Measurements from ENCODE around the gene C2orf68.
"Not testable (repeated sequence)": the region's sequence is repeated elsewhere in the genome, so short reads cannot be mapped to it uniquely, and the experiment has no call there.

The C2orf68 gene

DNA sequence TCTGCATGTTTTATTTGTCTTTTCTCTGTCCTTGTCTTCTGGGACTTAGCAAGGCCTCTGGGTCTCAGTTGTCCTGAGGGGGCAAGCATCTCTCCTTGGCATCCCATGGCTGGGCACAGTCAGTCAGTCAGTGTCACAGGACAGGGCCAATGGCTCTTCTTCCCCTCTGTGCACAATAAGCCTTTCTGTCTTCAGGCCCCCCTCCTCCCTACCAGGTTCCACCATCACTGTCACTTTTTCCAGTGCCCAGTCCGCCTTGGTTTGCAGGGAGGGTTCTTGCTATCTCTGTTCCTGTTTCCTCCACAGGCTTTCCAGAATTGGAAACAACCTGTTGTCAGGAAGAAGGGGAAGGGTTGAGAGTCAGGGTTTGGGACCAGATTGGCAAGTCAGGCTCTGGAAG is 29.4 kb downstream of the C2orf68 start:
- DNase-seq (ENCODE audit: low read depth, low spot score), result no peak

DNA sequence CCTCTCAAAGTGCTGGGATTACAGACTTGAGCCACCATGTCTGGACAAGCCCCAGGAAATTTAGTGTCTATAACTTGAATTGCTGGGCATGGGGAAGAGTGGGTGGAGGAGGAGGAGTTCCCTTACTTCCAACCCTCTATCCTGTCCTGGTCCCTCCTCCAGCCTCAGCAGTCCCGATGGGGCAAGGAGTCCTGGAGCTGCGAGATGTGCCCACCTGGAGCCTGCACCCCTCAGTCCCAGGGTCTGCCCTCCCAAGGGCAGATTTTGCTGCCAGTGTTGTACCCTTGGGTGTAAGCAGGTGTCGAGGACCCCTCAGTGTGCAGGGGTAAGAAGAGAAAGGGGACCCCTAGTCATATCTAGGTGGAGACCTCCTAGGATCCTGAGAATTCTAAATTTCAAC is 31.7 kb downstream of the C2orf68 start:
- DNase-seq (ENCODE audit: low read depth, low spot score), result no peak

DNA sequence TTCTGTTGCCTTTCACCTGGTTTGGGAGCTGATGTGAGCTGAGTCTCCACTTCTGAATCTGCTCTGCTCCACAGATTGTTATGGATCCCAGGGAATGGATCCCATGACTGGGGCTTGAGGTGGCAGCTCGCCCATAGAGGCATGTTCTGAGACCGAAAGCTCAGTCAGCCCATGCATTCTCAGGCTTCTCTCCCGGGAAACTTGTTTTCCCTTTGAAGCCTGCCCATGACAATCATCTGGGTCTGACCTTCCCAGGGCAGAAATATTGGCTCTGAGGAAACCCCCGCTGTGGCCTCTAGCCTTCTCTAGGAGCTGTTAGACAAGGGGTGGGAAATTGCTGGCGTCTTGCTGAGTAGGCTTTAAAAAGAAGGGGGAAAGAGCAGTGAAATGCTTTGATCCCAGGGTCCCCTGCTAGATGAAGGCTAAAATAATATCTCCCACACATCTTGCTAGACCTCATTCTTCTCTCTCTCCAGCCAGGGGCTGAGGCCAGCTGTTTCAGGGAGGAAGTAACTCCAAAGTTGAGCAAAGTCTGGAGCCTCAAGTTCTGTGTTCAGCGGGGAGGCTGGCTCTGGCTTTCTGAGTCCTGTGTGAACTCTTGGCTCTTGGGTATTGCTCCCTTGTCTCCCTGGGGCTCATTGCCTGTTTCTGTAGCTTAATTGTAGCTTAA is 32.5 kb downstream of the C2orf68 start:
- DNase-seq (ENCODE audit: low read depth, low spot score), result no peak

DNA sequence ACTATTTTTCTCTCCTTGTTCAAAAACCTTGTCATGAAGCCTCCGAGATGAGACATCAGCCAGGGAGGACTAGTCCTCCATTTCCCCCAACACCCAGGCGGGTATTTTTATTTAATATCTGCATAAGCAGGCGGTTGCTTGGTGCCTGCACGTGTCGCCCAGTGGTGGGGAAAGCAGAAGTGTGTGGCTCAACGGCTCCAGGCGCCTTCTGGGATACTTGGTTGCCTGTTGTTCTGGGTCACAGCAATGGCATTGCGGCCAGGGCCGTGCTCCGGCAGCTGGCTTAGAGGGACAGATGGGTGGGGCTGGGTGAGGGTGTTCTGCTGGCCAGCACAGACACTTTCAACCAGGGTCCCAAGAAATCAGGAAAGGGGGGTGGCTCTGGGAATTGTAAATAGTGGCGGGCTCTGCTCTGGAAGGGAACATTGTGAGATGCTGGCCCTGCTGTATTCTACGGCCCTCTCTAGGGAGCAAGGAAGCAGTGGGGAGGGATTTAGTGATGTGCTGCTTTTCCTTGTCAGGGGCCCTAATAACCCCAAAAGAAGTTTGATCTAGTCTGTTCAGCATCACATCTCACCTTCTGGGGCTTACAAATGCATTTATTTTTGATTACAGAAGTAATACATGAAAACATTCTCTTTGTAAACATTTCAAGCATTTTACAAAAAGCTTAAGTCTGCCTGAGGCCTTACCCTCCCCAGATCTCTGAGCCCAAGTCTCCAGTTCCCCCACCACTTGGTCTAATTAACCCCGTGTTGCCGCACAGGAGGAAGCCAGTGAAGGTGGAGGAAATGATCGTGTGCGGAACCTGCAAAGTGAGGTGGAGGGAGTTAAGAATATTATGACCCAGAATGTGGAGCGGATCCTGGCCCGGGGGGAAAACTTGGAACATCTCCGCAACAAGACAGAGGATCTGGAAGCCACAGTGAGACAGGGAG is 33.4 kb downstream of the C2orf68 start:
- DNase-seq (ENCODE audit: low read depth, low spot score), result no peak

DNA sequence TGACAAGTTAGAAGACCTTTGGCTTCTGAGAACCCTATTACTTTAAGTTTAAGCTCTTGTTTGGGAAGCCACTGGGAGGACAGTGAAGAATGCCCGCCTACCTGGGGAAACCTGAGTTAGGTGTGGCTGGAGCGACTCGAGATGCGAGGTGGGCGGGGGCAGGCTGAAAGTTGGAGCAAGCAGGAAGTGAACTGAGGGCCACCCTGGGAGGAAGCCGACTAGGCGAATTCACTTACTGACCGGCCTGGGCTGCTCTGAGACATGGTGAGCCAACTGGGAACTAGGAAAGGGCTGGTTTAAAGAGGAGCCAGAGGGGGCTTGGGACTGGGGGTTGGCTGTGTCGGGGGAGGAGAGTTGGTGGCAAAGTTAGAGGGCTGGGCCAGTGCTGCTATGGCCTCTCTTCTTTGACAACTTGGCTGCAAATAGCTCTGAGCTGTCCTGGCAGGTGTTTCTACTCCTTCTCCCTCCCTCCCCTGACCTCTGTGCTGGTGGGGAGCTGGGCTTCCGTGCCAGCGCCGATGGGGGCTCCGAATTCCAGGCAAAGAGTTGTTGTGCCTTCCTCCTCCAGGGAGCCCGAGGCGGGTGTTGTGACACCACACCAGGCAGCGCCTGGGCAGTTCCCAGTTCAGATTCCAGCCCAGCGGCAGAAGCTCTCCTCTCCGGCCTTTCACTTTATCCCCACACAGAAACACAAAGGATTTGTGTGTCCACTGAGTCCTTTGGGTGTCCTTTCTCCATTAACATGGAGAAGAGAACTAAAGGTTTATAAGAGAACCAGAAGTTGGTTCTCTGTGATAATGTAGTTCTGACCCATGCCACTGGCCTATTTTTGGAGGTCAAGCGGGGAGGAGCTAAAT is 34.3 kb downstream of the C2orf68 start, which contains the start of gene VAMP8:
Gene VAMP8, plus strand, starts transcription at position 201 of the 857 bp plus-strand sequence. Its CDS starts 61 bp downstream, at position 262.
- DNase-seq (ENCODE audit: low read depth, low spot score), result no peak

DNA sequence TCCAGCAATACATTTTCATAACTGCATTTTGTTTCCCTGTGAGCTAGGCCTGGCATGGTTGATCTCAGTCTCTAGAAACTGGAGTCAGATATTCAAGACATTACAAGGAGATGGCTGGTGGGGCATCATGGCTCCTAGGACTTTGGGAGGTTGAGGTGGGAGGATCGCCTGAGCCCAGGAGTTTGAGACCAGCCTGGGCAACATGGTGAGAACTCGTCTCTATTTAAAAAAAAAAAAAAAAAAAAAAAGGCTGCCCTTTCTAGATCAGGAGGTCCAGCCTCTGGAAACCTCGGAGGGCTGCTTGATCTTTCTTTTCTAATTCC is 34.8 kb downstream of the C2orf68 start:
- DNase-seq (ENCODE audit: low read depth, low spot score), result no peak

DNA sequence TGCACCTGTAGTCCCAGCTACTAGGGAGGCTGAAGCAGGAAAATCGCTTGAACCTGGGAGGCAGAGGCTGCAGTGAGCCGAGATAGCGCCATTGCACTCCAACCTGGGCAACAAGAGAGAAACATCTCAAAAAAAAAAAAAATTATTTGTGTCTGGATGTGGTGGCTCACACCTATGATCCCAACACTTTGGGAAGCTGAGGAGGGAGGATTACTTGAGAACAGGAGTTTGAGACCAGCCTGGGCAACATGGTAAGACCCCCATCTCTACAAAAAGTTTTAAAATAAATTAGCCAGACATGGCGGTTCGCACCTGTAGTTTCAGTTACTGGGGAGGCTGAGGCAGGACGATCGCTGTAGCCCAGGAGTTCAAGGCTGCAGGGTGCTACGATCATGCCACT is 36.1 kb downstream of the C2orf68 start:
- no peak for DNase-seq (ENCODE audit: low read depth, low spot score)

DNA sequence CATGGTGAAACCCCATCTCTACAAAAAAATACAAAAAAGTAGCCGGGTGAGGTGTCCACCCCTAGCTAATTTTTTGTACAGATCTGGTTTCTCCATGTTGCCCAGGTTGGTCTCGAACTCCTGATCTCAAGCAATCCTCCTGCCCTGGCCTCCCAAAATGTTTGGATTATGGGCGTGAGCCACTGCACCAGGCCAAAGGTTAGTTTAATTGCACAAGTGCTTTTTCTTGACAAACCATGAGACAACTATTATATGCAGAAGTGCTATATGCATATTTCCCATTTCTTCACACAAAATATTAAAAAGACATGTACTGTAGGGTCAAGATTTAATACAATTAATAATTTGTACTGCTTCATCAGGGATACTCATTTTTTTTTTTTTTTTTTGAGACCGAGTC is 45.6 kb downstream of the C2orf68 start:
- no peak for DNase-seq (ENCODE audit: low read depth, low spot score)

DNA sequence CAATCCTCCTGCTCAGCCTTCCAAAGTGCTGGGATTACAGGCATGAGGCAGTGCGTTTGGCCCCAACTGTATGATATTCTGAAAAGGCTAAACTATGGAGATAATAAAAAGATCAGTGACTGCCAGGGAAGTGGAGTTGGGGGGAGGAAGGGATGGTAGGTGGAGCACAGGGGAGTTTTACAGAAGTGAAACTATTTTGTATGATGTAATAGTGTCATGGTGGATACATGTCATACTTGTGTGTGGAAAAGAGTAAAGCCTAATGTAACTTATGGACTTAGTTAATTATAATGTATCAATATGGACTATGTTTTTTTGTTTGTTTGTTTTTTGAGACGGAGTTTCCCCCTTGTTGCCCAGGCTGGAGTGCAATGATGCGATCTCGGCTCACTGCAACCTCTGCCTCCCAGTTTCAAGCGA is 47.7 kb downstream of the C2orf68 start:
- DNase-seq (ENCODE audit: low read depth, low spot score), result no peak

DNA sequence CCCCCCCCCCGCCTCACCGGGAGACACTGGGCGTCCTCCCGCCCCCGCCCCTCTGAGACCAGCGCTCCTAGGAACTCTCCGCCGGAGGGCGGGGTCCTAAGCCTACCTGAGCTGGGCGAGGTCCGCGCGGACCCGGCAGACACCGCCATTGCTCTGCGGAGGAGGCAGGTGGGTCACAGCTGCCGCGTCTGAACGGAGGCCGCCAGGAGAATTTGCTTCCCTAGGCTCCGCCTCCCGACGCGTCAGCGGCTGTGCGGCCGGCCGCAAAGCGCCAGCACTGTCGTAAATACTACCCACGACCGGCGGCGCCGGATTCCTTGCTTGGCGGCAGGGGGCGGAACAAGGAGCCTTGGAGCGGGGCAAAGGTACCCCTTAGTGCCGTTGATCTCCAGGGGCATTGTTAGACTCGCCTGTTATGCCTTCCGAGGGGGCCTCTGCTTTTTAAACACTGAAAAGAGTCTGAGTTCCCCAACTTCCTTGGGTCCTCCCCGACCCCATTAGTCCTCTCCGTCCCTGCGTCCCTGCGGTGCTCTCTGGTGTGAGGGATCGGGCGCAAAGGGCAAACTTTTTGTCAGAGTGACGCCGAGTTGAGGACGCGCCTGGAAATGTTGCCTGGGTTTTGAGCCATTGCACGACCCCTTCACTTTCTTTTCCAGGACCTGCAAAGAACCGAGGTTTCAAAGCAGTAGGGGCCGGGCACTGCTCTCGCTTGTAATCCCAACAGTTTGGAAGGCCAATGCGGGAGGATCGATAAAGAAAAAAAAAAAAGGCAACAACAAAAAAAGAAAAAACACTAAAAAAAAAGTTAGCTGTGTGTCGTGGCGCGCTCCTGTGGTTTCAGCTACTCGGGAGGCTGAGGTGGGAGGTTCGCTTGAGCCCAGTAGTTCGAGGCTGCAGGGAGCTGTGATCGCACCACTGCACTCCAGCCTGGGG is 50.3 kb downstream of the C2orf68 start, which contains the start of gene GGCX:
Gene GGCX, minus strand, starts transcription at position 214 of the 933 bp plus-strand sequence. Its CDS starts 65 bp downstream, at position 149.
- peak; percentile 98 for DNase-seq (ENCODE audit: low read depth, low spot score)

DNA sequence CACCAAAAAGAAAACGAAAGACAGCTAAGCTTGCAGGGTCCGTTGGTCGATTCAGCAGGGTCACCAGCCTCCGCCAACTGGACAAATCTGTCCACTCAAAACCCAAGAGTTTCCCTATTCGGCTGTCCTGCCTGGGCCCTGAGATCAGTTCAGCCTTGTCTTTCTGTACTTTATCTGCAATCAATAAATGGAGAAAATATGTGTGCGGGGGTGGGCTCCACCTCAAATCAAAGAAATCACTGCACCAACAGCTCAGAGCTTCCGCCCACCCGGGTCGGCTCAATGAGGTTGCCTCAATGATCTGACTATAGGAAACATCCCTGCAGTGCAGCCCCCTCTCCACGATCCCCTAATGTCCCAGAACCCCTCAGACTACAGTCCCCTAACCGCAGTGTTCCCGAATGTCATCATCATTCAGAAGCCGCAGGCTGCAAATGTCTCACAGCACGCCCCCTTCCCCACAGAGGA is 51.0 kb downstream of the C2orf68 start:
- DNase-seq (ENCODE audit: low read depth, low spot score), result no peak

DNA sequence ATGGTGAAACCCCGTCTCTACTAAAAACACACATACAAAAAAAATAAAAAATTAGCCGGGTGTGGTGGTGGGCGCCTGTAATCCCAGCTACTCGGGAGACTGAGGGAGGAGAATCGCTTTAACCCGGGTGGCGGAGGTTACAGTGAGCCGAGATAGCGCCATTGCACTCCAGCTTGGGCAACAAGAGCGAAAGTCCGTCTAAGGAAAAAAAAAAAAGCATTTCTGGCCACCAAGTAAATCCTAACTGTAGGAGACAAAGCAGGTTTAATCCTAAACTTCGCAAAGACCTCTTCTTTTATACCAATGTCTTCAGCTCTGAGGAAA is 51.5 kb downstream of the C2orf68 start:
- DNase-seq (ENCODE audit: low read depth, low spot score), result not testable (repeated sequence)

DNA sequence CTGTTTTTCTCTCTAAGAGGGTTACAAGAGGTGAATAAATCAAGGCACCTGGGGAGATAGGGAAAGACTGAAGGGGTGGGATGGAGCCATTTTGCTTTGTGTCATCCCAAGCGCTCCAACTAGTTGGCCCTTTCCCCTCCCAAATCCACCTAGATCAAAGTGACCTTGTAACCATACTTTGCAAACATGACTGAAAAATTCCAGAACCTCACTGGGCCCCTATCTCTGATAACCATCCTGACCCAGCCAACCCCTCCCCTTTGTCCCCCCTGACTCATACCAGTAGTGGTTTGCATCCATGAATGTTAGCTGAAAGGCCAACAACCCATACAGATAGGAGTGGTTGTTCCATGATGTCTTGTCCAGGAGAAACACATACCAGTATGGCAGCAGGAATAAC is 53.7 kb downstream of the C2orf68 start:
- DNase-seq (ENCODE audit: low read depth, low spot score), result no peak

DNA sequence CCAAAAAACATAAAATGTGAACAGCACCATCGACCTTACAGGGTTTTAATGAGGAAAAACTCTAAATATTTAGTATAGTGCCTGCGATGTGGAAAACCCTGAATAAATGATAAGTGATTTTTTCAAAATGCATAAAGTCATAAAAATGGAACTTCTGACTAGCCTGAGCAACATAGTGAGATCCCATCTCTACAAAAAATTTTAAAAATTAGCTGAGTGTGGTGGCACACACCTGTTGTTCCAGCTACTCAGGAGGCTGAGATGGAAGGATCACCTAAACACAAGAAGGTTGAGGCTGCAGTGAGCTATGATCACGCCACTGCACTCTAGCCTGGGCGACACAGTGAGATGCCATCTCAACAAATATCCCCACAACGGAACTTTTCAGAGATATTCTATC is 54.7 kb downstream of the C2orf68 start:
- DNase-seq (ENCODE audit: low read depth, low spot score), result no peak

Data from astrocyte of the hippocampus (primary cell).